ENCODE measurements around the gene ELP1.

Gene ELP1

GRCh38 chr9:108867829-108868228 lies 66.1 kb downstream of the ELP1 start:
- no peak for TF ChIP-seq CTCF (IDR thresholded peaks at IDR 0.05; ENCODE audit: insufficient read depth, low read depth, low read length, missing control alignments)
- DNase-seq (ENCODE audit: low read depth), result no peak

GRCh38 chr9:108867116-108867515 lies 66.8 kb downstream of the ELP1 start:
- no peak for DNase-seq (ENCODE audit: low read depth)
- no peak overlapping the region for H3K4me3 ChIP-seq (ENCODE audit: low read length)
- no peak for TF ChIP-seq CTCF (IDR thresholded peaks at IDR 0.05; ENCODE audit: insufficient read depth, low read depth, low read length, missing control alignments)

More at GRCh38 chr9:108867829-108868228, 66.1 kb downstream of the ELP1 start:
- H3K4me3 ChIP-seq (ENCODE audit: low read length), result no peak overlapping the region

- TF ChIP-seq CTCF (IDR thresholded peaks at IDR 0.05; ENCODE audit: insufficient read depth, low read depth, low read length, missing control alignments), result no peak
- H3K4me3 ChIP-seq (ENCODE audit: low read length), result no peak overlapping the region
- no peak for DNase-seq (ENCODE audit: low read depth)
These were observed 67.9 kb downstream of the ELP1 start for GRCh38 chr9:108866001-108866420.

- DNase-seq (ENCODE audit: low read depth), result no peak
- no peak for TF ChIP-seq CTCF (IDR thresholded peaks at IDR 0.05; ENCODE audit: insufficient read depth, low read depth, low read length, missing control alignments)
- no peak overlapping the region for H3K4me3 ChIP-seq (ENCODE audit: low read length)
These were observed 68.9 kb downstream of the ELP1 start for GRCh38 chr9:108865037-108865436.

- no peak overlapping the region for H3K4me3 ChIP-seq (ENCODE audit: low read length)
- TF ChIP-seq CTCF (IDR thresholded peaks at IDR 0.05; ENCODE audit: insufficient read depth, low read depth, low read length, missing control alignments), result no peak
- DNase-seq (ENCODE audit: low read depth), result no peak
These were observed 69.5 kb downstream of the ELP1 start for GRCh38 chr9:108864446-108864845.

GRCh38 chr9:108863891-108864290 lies 70.0 kb downstream of the ELP1 start:
- TF ChIP-seq CTCF (IDR thresholded peaks at IDR 0.05; ENCODE audit: insufficient read depth, low read depth, low read length, missing control alignments), result no peak
- DNase-seq (ENCODE audit: low read depth), result no peak
- H3K4me3 ChIP-seq (ENCODE audit: low read length), result no peak overlapping the region

- TF ChIP-seq CTCF (IDR thresholded peaks at IDR 0.05; ENCODE audit: insufficient read depth, low read depth, low read length, missing control alignments), result no peak
- no peak within 1 kb of the TSS for H3K4me3 ChIP-seq (ENCODE audit: low read length)
These were observed 71.9 kb downstream of the ELP1 start, which contains the start of gene ACTL7A for GRCh38 chr9:108861997-108862396. Gene ACTL7A, plus strand, starts transcription at chr9:108862266. Its CDS starts 57 bp downstream, at chr9:108862323.

More at GRCh38 chr9:108861997-108862396, 71.9 kb downstream of the ELP1 start, which contains the start of gene ACTL7A:
- DNase-seq (ENCODE audit: low read depth), result no peak

All from epithelial cell of esophagus (primary cell).